Stimulated activated CD4-positive, alpha-beta T cell treated with anti-CD3 and anti-CD28 coated beads, TNF-alpha, amount 100 ng/mL, for 1 hour (primary cell): ENCODE measurements around the gene PHF5A.
A peak's percentile ranks its signal among the peaks of the same experiment; 100 is the strongest.
"Not testable (repeated sequence)": the region's sequence is repeated elsewhere in the genome, so short reads cannot be mapped to it uniquely, and the experiment has no call there.

Experiments used
- DNase-seq, 3 donors: peaks; one replicate each; pipeline ENCODE4 v3.0.0-alpha.2; 2020; ENCODE audit warnings: low read depth in 3 of 3, low spot score in 1 of 3

The PHF5A gene

GRCh38 chr22:41447435-41448188, 20.9 kb downstream of the PHF5A start:
- peak in 2 of 3 donors; percentile 23 to 45 for DNase-seq

- DNase-seq, result peak; percentile 87 to 93 (median 92)
These were observed 21.7 kb downstream of the PHF5A start, which contains the start of gene TOB2 for GRCh38 chr22:41446639-41447434. Gene TOB2, minus strand, starts transcription at chr22:41446801. Its CDS starts 9,456 bp downstream, at chr22:41437345.

GRCh38 chr22:41446057-41446501, 22.4 kb downstream of the PHF5A start:
- DNase-seq, result no peak

- no peak for DNase-seq
These were observed 23.1 kb downstream of the PHF5A start for GRCh38 chr22:41445129-41446056.

- DNase-seq, result peak; percentile 69 to 75 (median 69)
These were observed 23.9 kb downstream of the PHF5A start for GRCh38 chr22:41444360-41445128.

- no peak for DNase-seq
These were observed 26.2 kb downstream of the PHF5A start for GRCh38 chr22:41442240-41442792.

- not testable (repeated sequence) for DNase-seq
These were observed 28.0 kb downstream of the PHF5A start for GRCh38 chr22:41440511-41440910.

- DNase-seq, result no peak
These were observed 31.3 kb downstream of the PHF5A start for GRCh38 chr22:41437198-41437597.

- DNase-seq, result no peak
These were observed 32.0 kb downstream of the PHF5A start for GRCh38 chr22:41436322-41437113.

- no peak for DNase-seq
These were observed 32.9 kb downstream of the PHF5A start for GRCh38 chr22:41435560-41435959.

GRCh38 chr22:41434361-41435003, 34.0 kb downstream of the PHF5A start:
- DNase-seq, result not testable (repeated sequence)

- DNase-seq, result not testable (repeated sequence)
These were observed 35.0 kb downstream of the PHF5A start for GRCh38 chr22:41433480-41433879.

- DNase-seq, result no peak
These were observed 36.8 kb downstream of the PHF5A start for GRCh38 chr22:41431656-41432055.

- DNase-seq, result no peak
These were observed 38.5 kb downstream of the PHF5A start for GRCh38 chr22:41429951-41430332.

GRCh38 chr22:41429232-41429950, 39.1 kb downstream of the PHF5A start:
- DNase-seq, result no peak

- no peak for DNase-seq
These were observed 42.7 kb downstream of the PHF5A start for GRCh38 chr22:41425660-41426365.

- no peak for DNase-seq
These were observed 49.8 kb downstream of the PHF5A start for GRCh38 chr22:41418717-41419116.
